DOHH2 (cell line): Measurements from ENCODE around the gene MASP1.

Experiments used
- H3F3A ChIP-seq: fragments of 200-600 bp; sonication (generic), shearing (Covaris generic); 2 replicates; pipeline ENCODE4 v1.6.0; 2016; ENCODE audit warnings: antibody characterized with exemption, mild to moderate bottlenecking; ENCODE audit not compliant: control insufficient read depth, insufficient read depth
- H3K27ac ChIP-seq: fragments of 200-600 bp; sonication (generic); 2 replicates; pipeline ENCODE4 v1.5.1; 2014; ENCODE audit warnings: low read depth, mild to moderate bottlenecking, low read length, moderate library complexity
- H3K27me3 ChIP-seq: fragments of 200-600 bp; sonication (generic); 2 replicates; pipeline ENCODE4 v1.6.1; 2014; ENCODE audit warnings: mild to moderate bottlenecking, low read length, mixed read lengths; ENCODE audit not compliant: control insufficient read depth
- H3K36me3 ChIP-seq: fragments of 200-600 bp; sonication (generic); 2 replicates; pipeline ENCODE4 v1.6.1; 2014; ENCODE audit warnings: mild to moderate bottlenecking, low read length, moderate library complexity, mixed read lengths; ENCODE audit not compliant: control insufficient read depth
- H3K4me1 ChIP-seq: fragments of 200-600 bp; sonication (generic); 2 replicates; pipeline ENCODE4 v1.6.1; 2014; ENCODE audit warnings: mild to moderate bottlenecking, low read length, mixed read lengths; ENCODE audit not compliant: control insufficient read depth
- H3K4me2 ChIP-seq: fragments of 200-600 bp; sonication (generic); 2 replicates; pipeline ENCODE4 v1.6.0; 2014; ENCODE audit warnings: mild to moderate bottlenecking, low read length, moderate library complexity
- H3K4me3 ChIP-seq: fragments of 200-600 bp; sonication (generic); 2 replicates; pipeline ENCODE4 v1.5.1; 2014; ENCODE audit warnings: mild to moderate bottlenecking, low read length, mixed read lengths
- H3K79me2 ChIP-seq: fragments of 200-600 bp; sonication (generic); 2 replicates; pipeline ENCODE4 v1.6.1; 2014; ENCODE audit warnings: mild to moderate bottlenecking, low read length, mixed read lengths; ENCODE audit not compliant: control insufficient read depth
- H3K9me2 ChIP-seq: fragments of 200-600 bp; sonication (generic); replicated peaks from 2 replicates; pipeline ENCODE4 v1.6.1; 2014; ENCODE audit warnings: mild to moderate bottlenecking, low read length, mixed read lengths; ENCODE audit not compliant: control insufficient read depth
- H3K9me3 ChIP-seq: fragments of 200-600 bp; sonication (generic); 2 replicates; pipeline ENCODE4 v1.6.1; 2014; ENCODE audit warnings: antibody characterized with exemption, low read length, mixed read lengths; ENCODE audit not compliant: control insufficient read depth, insufficient read depth
- H4K20me1 ChIP-seq: fragments of 200-600 bp; sonication (generic); 2 replicates; pipeline ENCODE4 v1.6.0; 2014; ENCODE audit warnings: low read depth, mild to moderate bottlenecking, antibody characterized with exemption, low read length, moderate library complexity; ENCODE audit not compliant: control insufficient read depth, insufficient read depth
- CTCF ChIP-seq: fragments of 200-600 bp; sonication (generic); IDR thresholded peaks from one replicate; pipeline ENCODE4 v1.5.1; 2014; ENCODE audit warnings: antibody characterized with exemption, mild to moderate bottlenecking, low read depth, low read length; ENCODE audit not compliant: poor library complexity, severe bottlenecking
- EZH2phosphoT487 ChIP-seq: fragments of 200-600 bp; sonication (generic); IDR thresholded peaks from 2 replicates; pipeline ENCODE4 v1.6.1; 2017; ENCODE audit warnings: borderline replicate concordance, mild to moderate bottlenecking, antibody characterized with exemption, low read length, moderate library complexity, mixed read lengths

MASP1 gene

GRCh38 chr3:187334904-187335303, 43.4 kb upstream of the MASP1 start:
- no peaks in the 10 kb centered on the region for H3K9me3 ChIP-seq
- H3K36me3 ChIP-seq, result no peaks in the 10 kb centered on the region
- H3F3A ChIP-seq, result no peaks in the 10 kb centered on the region
- H3K79me2 ChIP-seq, result no peaks in the 10 kb centered on the region
- no peaks in the 10 kb centered on the region for H3K4me1 ChIP-seq
- no peak for TF ChIP-seq EZH2phosphoT487
- TF ChIP-seq CTCF, result no peak
- no peaks in the 10 kb centered on the region for H3K27me3 ChIP-seq
- no peak overlapping the region for H3K4me2 ChIP-seq
- H3K9me2 ChIP-seq, result no peaks in the 10 kb centered on the region
- no peaks in the 10 kb centered on the region for H4K20me1 ChIP-seq
- no peak overlapping the region for H3K4me3 ChIP-seq
- no peak overlapping the region for H3K27ac ChIP-seq

GRCh38 chr3:187328691-187329090, 37.2 kb upstream of the MASP1 start:
- H3K4me1 ChIP-seq, result no peaks in the 10 kb centered on the region
- TF ChIP-seq CTCF (no peak), EZH2phosphoT487 (no peak)
- H3K36me3 ChIP-seq, result no peaks in the 10 kb centered on the region

GRCh38 chr3:187327845-187328244, 36.3 kb upstream of the MASP1 start:
- Histone ChIP-seq H3K9me2 (no peaks in the 10 kb centered on the region), H3K79me2 (no peaks in the 10 kb centered on the region), H3K4me2 (no peak overlapping the region), H3K4me1 (no peaks in the 10 kb centered on the region), H3K4me3 (no peak overlapping the region), H3K27ac (no peak overlapping the region), H3K9me3 (no peaks in the 10 kb centered on the region), H3K36me3 (no peaks in the 10 kb centered on the region), H4K20me1 (no peaks in the 10 kb centered on the region), H3K27me3 (peaks cover 12% of the 10 kb centered on the region; the same call in 1 of the 2 replicates), H3F3A (no peaks in the 10 kb centered on the region)
- no peak for TF ChIP-seq EZH2phosphoT487

More at GRCh38 chr3:187328691-187329090, 37.2 kb upstream of the MASP1 start:
- Histone ChIP-seq H3K27me3 (peaks cover 10% of the 10 kb centered on the region; the same call in 1 of the 2 replicates), H3K4me3 (no peak overlapping the region), H3K9me2 (no peaks in the 10 kb centered on the region), H3K27ac (no peak overlapping the region), H3K9me3 (no peaks in the 10 kb centered on the region), H3K4me2 (no peak overlapping the region), H4K20me1 (no peaks in the 10 kb centered on the region), H3F3A (no peaks in the 10 kb centered on the region), H3K79me2 (no peaks in the 10 kb centered on the region)

- no peak for TF ChIP-seq CTCF
- TF ChIP-seq EZH2phosphoT487, result no peak
- H3K4me3 ChIP-seq, result no peak overlapping the region
- no peaks in the 10 kb centered on the region for H4K20me1 ChIP-seq
- no peaks in the 10 kb centered on the region for H3K9me3 ChIP-seq
- no peaks in the 10 kb centered on the region for H3K4me1 ChIP-seq
- no peaks in the 10 kb centered on the region for H3K9me2 ChIP-seq
- no peaks in the 10 kb centered on the region for H3F3A ChIP-seq
- no peak overlapping the region for H3K27ac ChIP-seq
- peaks cover 16% of the 10 kb centered on the region; the same call in 1 of the 2 replicates for H3K27me3 ChIP-seq
- H3K4me2 ChIP-seq, result no peak overlapping the region
- no peaks in the 10 kb centered on the region for H3K79me2 ChIP-seq
- H3K36me3 ChIP-seq, result no peaks in the 10 kb centered on the region
Measured at GRCh38 chr3:187325632-187326031, 34.1 kb upstream of the MASP1 start.
